ENCODE measurements around the gene PALD1.

- TF ChIP-seq CTCF (IDR thresholded peaks at IDR 0.05): peak in 1 of 6 experiments; percentile 12
- no peak for TF ChIP-seq POLR2A (IDR thresholded peaks at IDR 0.05)
- no peak for TF ChIP-seq POLR2AphosphoS5 (IDR thresholded peaks at IDR 0.05)
These were observed 37.2 kb upstream of the PALD1 start, which contains the start of gene NODAL for GRCh38 chr10:70441161-70441894.

Data from upper lobe of left lung (tissue), 4 donors.